ENCODE data around the gene C10orf90.

The C10orf90 gene

GRCh38 chr10:126461289-126461940, 209.1 kb downstream of the C10orf90 start:
- Histone ChIP-seq H2BK5ac (ENCODE audit: low read length) (no peak overlapping the region), H4K91ac (ENCODE audit: low read depth, low read length, poor library complexity) (no peak overlapping the region), H3K27ac (replicated peaks; ENCODE audit: low read length) (no peak overlapping the region), H4K8ac (ENCODE audit: low read depth, low read length) (no peak overlapping the region), H3K18ac (ENCODE audit: low read length) (no peak overlapping the region), H3K9me3 (replicated peaks in 1 of 2; ENCODE audit: control insufficient read depth in 2 of 2, insufficient read depth in 1 of 2, low read depth in 1 of 2, low read length in 2 of 2) (no peaks in the 10 kb centered on the region), H2AK5ac (ENCODE audit: low read depth, low read length) (no peak overlapping the region), H3K4me2 (ENCODE audit: insufficient read depth, low read length, poor library complexity, severe bottlenecking) (no peak overlapping the region), H2BK12ac (ENCODE audit: low read length) (no peak overlapping the region), H3K4ac (ENCODE audit: low read length) (no peak overlapping the region), H3K79me1 (ENCODE audit: low read depth, low read length) (no peaks in the 10 kb centered on the region), H2BK15ac (ENCODE audit: low read length) (no peak overlapping the region), H3K23ac (ENCODE audit: low read depth, low read length, poor library complexity) (no peak overlapping the region), H2AFZ (ENCODE audit: low read length) (no peak overlapping the region), H3K14ac (ENCODE audit: low read length) (no peak overlapping the region), H2BK120ac (ENCODE audit: low read depth, low read length) (no peak overlapping the region), H3K4me3 (ENCODE audit: low read length in 2 of 2) (no peak overlapping the region), H3K9ac (ENCODE audit: low read depth, low read length, poor library complexity) (no peak overlapping the region), H3K27me3 (ENCODE audit: control insufficient read depth in 3 of 3, insufficient read depth in 3 of 3, low read depth in 1 of 3, low read length in 3 of 3) (no peaks in the 10 kb centered on the region), H3K4me1 (ENCODE audit: control insufficient read depth in 2 of 2, insufficient read depth in 1 of 2, low read depth in 1 of 2, low read length in 2 of 2) (no peaks in the 10 kb centered on the region), H3K36me3 (replicated peaks in 1 of 2; ENCODE audit: control insufficient read depth in 2 of 2, insufficient read depth in 2 of 2, low read length in 2 of 2) (no peaks in the 10 kb centered on the region)
- DNase-seq (ENCODE audit: low spot score), result no peak
- no CpG with 5 or more reads among the region's 14 CpGs for WGBS, 2 donors (ENCODE audit: extremely low coverage in 2 of 2, insufficient read length in 2 of 2, insufficient replicate concordance in 1 of 2)

DNA sequence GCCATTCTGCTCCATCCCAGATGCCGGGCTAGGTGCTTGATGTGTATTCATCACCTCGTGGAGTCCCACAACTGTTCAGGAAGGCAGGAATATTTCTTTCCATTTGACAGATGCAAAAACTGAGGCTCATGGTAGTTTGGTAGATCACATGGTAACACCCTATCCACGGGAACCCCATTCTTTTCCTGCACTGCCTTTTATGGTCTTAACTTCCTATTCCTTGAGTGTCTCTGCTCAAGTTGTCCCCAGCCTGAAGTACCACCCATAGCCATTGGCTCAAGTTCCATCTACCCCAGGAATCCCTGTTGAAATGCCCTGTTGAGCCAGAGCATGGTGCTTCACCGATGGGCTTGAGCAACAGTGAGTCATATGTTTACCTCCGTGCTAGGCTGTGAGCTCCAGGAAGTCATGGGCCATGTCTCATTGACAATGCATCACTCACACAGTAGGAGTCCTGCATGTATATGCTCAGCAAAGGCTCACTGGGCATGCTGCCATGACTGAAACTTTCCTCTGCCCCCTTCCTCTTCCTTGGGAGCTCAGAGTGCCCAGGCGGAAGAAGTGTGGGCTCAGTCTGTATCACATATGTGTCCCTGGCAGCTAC, 210.5 kb downstream of the C10orf90 start:
- no peak overlapping the region for H2BK15ac ChIP-seq (ENCODE audit: low read length)
- no peak overlapping the region for H3K14ac ChIP-seq (ENCODE audit: low read length)
- no peak for DNase-seq (ENCODE audit: low spot score)
- H2BK12ac ChIP-seq (ENCODE audit: low read length), result no peak overlapping the region
- no CpG with 5 or more reads among the region's 6 CpGs for WGBS, 2 donors (ENCODE audit: extremely low coverage in 2 of 2, insufficient read length in 2 of 2, insufficient replicate concordance in 1 of 2)
- no peak overlapping the region for H3K4ac ChIP-seq (ENCODE audit: low read length)
- no peaks in the 10 kb centered on the region for H3K36me3 ChIP-seq (replicated peaks in 1 of 2; ENCODE audit: control insufficient read depth in 2 of 2, insufficient read depth in 2 of 2, low read length in 2 of 2)
- H3K9ac ChIP-seq (ENCODE audit: low read depth, low read length, poor library complexity), result no peak overlapping the region
- no peaks in the 10 kb centered on the region for H3K9me3 ChIP-seq (replicated peaks in 1 of 2; ENCODE audit: control insufficient read depth in 2 of 2, insufficient read depth in 1 of 2, low read depth in 1 of 2, low read length in 2 of 2)
- H2AFZ ChIP-seq (ENCODE audit: low read length), result peak overlapping the region; percentile 56
- no peaks in the 10 kb centered on the region for H3K4me1 ChIP-seq (ENCODE audit: control insufficient read depth in 2 of 2, insufficient read depth in 1 of 2, low read depth in 1 of 2, low read length in 2 of 2)
- H3K18ac ChIP-seq (ENCODE audit: low read length), result no peak overlapping the region
- no peak overlapping the region for H4K8ac ChIP-seq (ENCODE audit: low read depth, low read length)
- H3K27ac ChIP-seq (replicated peaks; ENCODE audit: low read length), result no peak overlapping the region
- H3K4me2 ChIP-seq (ENCODE audit: insufficient read depth, low read length, poor library complexity, severe bottlenecking), result no peak overlapping the region
- H2BK5ac ChIP-seq (ENCODE audit: low read length), result no peak overlapping the region
- no peaks in the 10 kb centered on the region for H3K27me3 ChIP-seq (ENCODE audit: control insufficient read depth in 3 of 3, insufficient read depth in 3 of 3, low read depth in 1 of 3, low read length in 3 of 3)
- no peak overlapping the region for H3K4me3 ChIP-seq (ENCODE audit: low read length in 2 of 2)
- no peak overlapping the region for H2BK120ac ChIP-seq (ENCODE audit: low read depth, low read length)
- H3K23ac ChIP-seq (ENCODE audit: low read depth, low read length, poor library complexity), result no peak overlapping the region
- no peaks in the 10 kb centered on the region for H3K79me1 ChIP-seq (ENCODE audit: low read depth, low read length)
- H2AK5ac ChIP-seq (ENCODE audit: low read depth, low read length), result no peak overlapping the region
- H4K91ac ChIP-seq (ENCODE audit: low read depth, low read length, poor library complexity), result no peak overlapping the region

- Histone ChIP-seq H3K4me2 (ENCODE audit: insufficient read depth, low read length, poor library complexity, severe bottlenecking) (no peak overlapping the region), H3K79me1 (ENCODE audit: low read depth, low read length) (no peaks in the 10 kb centered on the region), H2BK12ac (ENCODE audit: low read length) (no peak overlapping the region), H3K18ac (ENCODE audit: low read length) (no peak overlapping the region), H2BK5ac (ENCODE audit: low read length) (no peak overlapping the region), H2AK5ac (ENCODE audit: low read depth, low read length) (no peak overlapping the region), H3K4me3 (ENCODE audit: low read length in 2 of 2) (no peak overlapping the region), H3K4ac (ENCODE audit: low read length) (no peak overlapping the region), H3K9me3 (replicated peaks in 1 of 2; ENCODE audit: control insufficient read depth in 2 of 2, insufficient read depth in 1 of 2, low read depth in 1 of 2, low read length in 2 of 2) (no peaks in the 10 kb centered on the region), H4K91ac (ENCODE audit: low read depth, low read length, poor library complexity) (no peak overlapping the region), H3K23ac (ENCODE audit: low read depth, low read length, poor library complexity) (no peak overlapping the region), H2AFZ (ENCODE audit: low read length) (peak overlapping the region; percentile 56), H3K9ac (ENCODE audit: low read depth, low read length, poor library complexity) (no peak overlapping the region), H2BK15ac (ENCODE audit: low read length) (no peak overlapping the region), H3K36me3 (replicated peaks in 1 of 2; ENCODE audit: control insufficient read depth in 2 of 2, insufficient read depth in 2 of 2, low read length in 2 of 2) (no peaks in the 10 kb centered on the region), H2BK120ac (ENCODE audit: low read depth, low read length) (no peak overlapping the region), H3K27me3 (ENCODE audit: control insufficient read depth in 3 of 3, insufficient read depth in 3 of 3, low read depth in 1 of 3, low read length in 3 of 3) (no peaks in the 10 kb centered on the region), H3K4me1 (ENCODE audit: control insufficient read depth in 2 of 2, insufficient read depth in 1 of 2, low read depth in 1 of 2, low read length in 2 of 2) (no peaks in the 10 kb centered on the region), H3K27ac (replicated peaks; ENCODE audit: low read length) (no peak overlapping the region), H4K8ac (ENCODE audit: low read depth, low read length) (no peak overlapping the region), H3K14ac (ENCODE audit: low read length) (no peak overlapping the region)
- no CpG with 5 or more reads among the region's 20 CpGs for WGBS, 2 donors (ENCODE audit: extremely low coverage in 2 of 2, insufficient read length in 2 of 2, insufficient replicate concordance in 1 of 2)
- no peak for DNase-seq (ENCODE audit: low spot score)
These were observed 211.3 kb downstream of the C10orf90 start for GRCh38 chr10:126459032-126459831.

DNA sequence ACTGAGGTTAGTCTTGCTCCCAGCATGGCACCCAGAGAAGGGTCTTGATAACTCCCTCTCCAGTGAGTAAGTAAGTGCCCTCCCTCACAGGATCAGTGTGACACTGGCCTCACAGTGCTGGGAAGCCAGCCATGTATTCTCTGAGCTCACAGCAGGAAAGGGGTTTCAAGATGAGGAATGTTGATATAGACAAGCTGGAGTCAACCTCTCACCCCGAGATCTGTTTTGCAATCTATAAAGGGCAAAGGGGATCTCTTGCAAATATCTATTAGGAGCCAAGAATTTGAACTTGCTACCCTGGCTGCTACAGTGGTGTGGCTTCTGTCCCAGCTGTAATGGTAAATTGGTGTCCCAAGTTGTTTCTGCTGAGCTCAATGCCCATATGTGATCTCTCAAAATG, 212.0 kb downstream of the C10orf90 start:
- Histone ChIP-seq H3K23ac (ENCODE audit: low read depth, low read length, poor library complexity) (no peak overlapping the region), H3K4me3 (ENCODE audit: low read length in 2 of 2) (no peak overlapping the region), H2AK5ac (ENCODE audit: low read depth, low read length) (no peak overlapping the region), H3K14ac (ENCODE audit: low read length) (no peak overlapping the region), H3K9ac (ENCODE audit: low read depth, low read length, poor library complexity) (no peak overlapping the region), H3K18ac (ENCODE audit: low read length) (no peak overlapping the region), H4K91ac (ENCODE audit: low read depth, low read length, poor library complexity) (no peak overlapping the region), H3K4ac (ENCODE audit: low read length) (no peak overlapping the region), H3K4me1 (ENCODE audit: control insufficient read depth in 2 of 2, insufficient read depth in 1 of 2, low read depth in 1 of 2, low read length in 2 of 2) (no peaks in the 10 kb centered on the region), H3K79me1 (ENCODE audit: low read depth, low read length) (no peaks in the 10 kb centered on the region), H2BK12ac (ENCODE audit: low read length) (no peak overlapping the region), H2BK120ac (ENCODE audit: low read depth, low read length) (no peak overlapping the region), H2BK15ac (ENCODE audit: low read length) (no peak overlapping the region), H3K4me2 (ENCODE audit: insufficient read depth, low read length, poor library complexity, severe bottlenecking) (no peak overlapping the region), H3K9me3 (replicated peaks in 1 of 2; ENCODE audit: control insufficient read depth in 2 of 2, insufficient read depth in 1 of 2, low read depth in 1 of 2, low read length in 2 of 2) (no peaks in the 10 kb centered on the region), H2BK5ac (ENCODE audit: low read length) (no peak overlapping the region), H3K36me3 (replicated peaks in 1 of 2; ENCODE audit: control insufficient read depth in 2 of 2, insufficient read depth in 2 of 2, low read length in 2 of 2) (no peaks in the 10 kb centered on the region), H3K27ac (replicated peaks; ENCODE audit: low read length) (no peak overlapping the region), H2AFZ (ENCODE audit: low read length) (no peak overlapping the region), H4K8ac (ENCODE audit: low read depth, low read length) (no peak overlapping the region), H3K27me3 (ENCODE audit: control insufficient read depth in 3 of 3, insufficient read depth in 3 of 3, low read depth in 1 of 3, low read length in 3 of 3) (no peaks in the 10 kb centered on the region)
- DNase-seq (ENCODE audit: low spot score), result no peak
- WGBS, 2 donors (ENCODE audit: extremely low coverage in 2 of 2, insufficient read length in 2 of 2, insufficient replicate concordance in 1 of 2), result no CpG with 5 or more reads among the region's 1 CpG
